ENCODE results near the gene PANK3. TPM values are rescaled to one million over a fixed set of nuclear protein-coding genes. Genes with fewer than 3 reads are reported as not detected.

The PANK3 gene
- total RNA-seq = 37.6 and 43.3 TPM in 2 replicates

GRCh38 chr5:168578538-168579487, at the start of gene PANK3:
TSS of gene PANK3 (minus strand) at chr5:168579368. CDS start at chr5:168579283, 85 bp downstream.
- TF ChIP-seq CTCF (conservative IDR thresholded peaks at IDR 0.05; ENCODE audit: low read depth, low read length) = peak; percentile 5
- DNase-seq (ENCODE audit: low read depth) = no peak

GRCh38 chr5:168624850-168625364, 45.7 kb upstream of the PANK3 start:
- no peak for TF ChIP-seq CTCF (conservative IDR thresholded peaks at IDR 0.05; ENCODE audit: low read depth, low read length)
- H3K4me3 ChIP-seq (ENCODE audit: low read depth, low read length) = no peak overlapping the region
- no peak for DNase-seq (ENCODE audit: low read depth)

More at GRCh38 chr5:168578538-168579487, at the start of gene PANK3:
- H3K4me3 ChIP-seq (ENCODE audit: low read depth, low read length) = peak within 1 kb of the TSS; percentile 71

GRCh38 chr5:168620807-168621206, 41.6 kb upstream of the PANK3 start:
- no peak for DNase-seq (ENCODE audit: low read depth)

DNA sequence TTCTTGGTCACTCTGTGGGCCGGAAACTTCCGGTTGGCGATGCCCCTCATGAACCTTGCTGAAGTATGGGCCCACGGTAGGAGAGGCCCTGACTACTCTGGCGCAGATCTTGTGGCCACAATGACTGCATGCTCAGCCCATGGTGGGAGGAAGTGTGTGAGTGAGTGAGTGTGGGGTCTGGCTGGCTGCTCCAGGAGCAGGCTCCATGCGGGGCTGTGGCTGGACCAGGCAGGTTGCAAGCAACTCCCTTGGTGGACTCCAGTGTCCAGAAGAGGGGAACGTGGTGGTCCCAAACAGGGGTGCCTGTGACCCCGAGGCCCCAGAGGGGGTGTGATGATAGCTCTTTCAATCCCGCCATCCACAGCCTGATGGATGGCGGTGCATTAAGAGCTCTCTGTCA, 35.5 kb upstream of the PANK3 start:
- no peak for DNase-seq (ENCODE audit: low read depth)
- TF ChIP-seq CTCF (conservative IDR thresholded peaks at IDR 0.05; ENCODE audit: low read depth, low read length) = no peak
- no peak overlapping the region for H3K4me3 ChIP-seq (ENCODE audit: low read depth, low read length)

More at GRCh38 chr5:168620807-168621206, 41.6 kb upstream of the PANK3 start:
- H3K4me3 ChIP-seq (ENCODE audit: low read depth, low read length) = no peak overlapping the region
- no peak for TF ChIP-seq CTCF (conservative IDR thresholded peaks at IDR 0.05; ENCODE audit: low read depth, low read length)

DNA sequence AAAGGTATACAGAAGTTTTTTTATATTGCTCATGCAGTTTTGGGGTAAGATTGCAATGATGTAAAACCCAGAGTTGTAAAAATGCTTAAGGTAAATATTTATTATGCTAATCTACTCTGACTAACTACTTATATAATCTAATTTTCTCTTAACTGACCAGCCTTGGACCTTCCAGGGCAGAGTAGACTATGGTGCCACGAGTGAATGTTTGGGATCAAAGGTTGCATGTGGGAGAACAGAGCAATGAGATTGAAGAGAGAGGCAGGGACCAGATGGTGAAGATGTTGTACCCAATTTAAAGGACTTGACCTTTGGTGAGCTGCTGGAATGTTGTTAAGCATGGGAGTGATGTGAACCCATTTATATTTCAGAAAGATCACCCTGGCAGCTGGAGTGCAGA, 34.8 kb upstream of the PANK3 start:
- no peak overlapping the region for H3K4me3 ChIP-seq (ENCODE audit: low read depth, low read length)
- DNase-seq (ENCODE audit: low read depth) = no peak
- no peak for TF ChIP-seq CTCF (conservative IDR thresholded peaks at IDR 0.05; ENCODE audit: low read depth, low read length)

DNA sequence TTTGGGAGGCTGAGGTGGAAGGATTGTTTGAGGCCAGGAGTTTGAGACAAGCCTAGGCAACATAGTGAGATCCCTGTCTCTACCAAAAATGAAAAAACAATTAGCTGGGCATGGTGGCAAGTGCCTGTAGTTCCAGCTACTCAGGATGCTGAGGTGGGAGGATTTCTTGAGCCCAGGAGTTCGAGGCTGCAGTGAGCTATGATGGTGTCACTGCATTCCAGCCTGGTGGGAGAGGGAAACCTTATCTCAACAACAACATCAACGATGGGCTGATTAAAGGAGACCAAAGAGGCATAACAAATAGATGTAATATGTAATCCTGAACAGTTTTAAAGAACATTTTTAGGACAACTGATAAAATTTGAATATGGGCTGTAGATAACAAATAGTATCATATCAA, 34.2 kb upstream of the PANK3 start:
- H3K4me3 ChIP-seq (ENCODE audit: low read depth, low read length) = no peak overlapping the region
- no peak for DNase-seq (ENCODE audit: low read depth)
- TF ChIP-seq CTCF (conservative IDR thresholded peaks at IDR 0.05; ENCODE audit: low read depth, low read length) = no peak
